ENCODE measurements around the gene DOLPP1. TPM values are rescaled to one million over a fixed set of nuclear protein-coding genes. Genes with fewer than 3 reads are reported as not detected.

The DOLPP1 gene
- total RNA-seq, 1 experiment from 2014 or later, result 32.7 TPM

- ChIA-PET POLR2A (interaction anchor here (1.0 kb wide), 1 partner anchor 43 kb away, joined by 5 read pairs; the partner anchor contains the start of gene IER5L), CTCF (interaction anchor here (6.0 to 9.5 kb wide), 2 partner anchors 6 to 32 kb away, joined by 142 to 345 read pairs; no protein-coding TSS in a partner anchor)
- Mint-ChIP-seq H3K9me3 (0 out of 2 replicates have a peak, but pooled peaks cover 4% of the 10 kb centered on the region), H3K4me1 (peaks cover 30% of the 10 kb centered on the region), H3K27me3 (ENCODE audit: low read depth) (no peaks in the 10 kb centered on the region), H3K27ac (no peak overlapping the region), H3K4me3 (no peak overlapping the region), H3K36me3 (peaks cover 45% of the 10 kb centered on the region)
- ATAC-seq (no peak), DNase-seq (ENCODE audit: low spot score) (no peak)
- TF ChIP-seq NFYB (CRISPR knock-in tag; conservative IDR thresholded peaks at IDR 0.05; ENCODE audit: low read depth), result no peak
- no peak for TF ChIP-seq ZNF416 (CRISPR knock-in tag; IDR thresholded peaks at IDR 0.05)
- no peak for TF ChIP-seq TP53 (CRISPR knock-in tag; IDR thresholded peaks at IDR 0.05)
- TF ChIP-seq E2F4 (CRISPR knock-in tag; IDR thresholded peaks at IDR 0.05; ENCODE audit: borderline replicate concordance, low read depth), result no peak
- TF ChIP-seq ZNF671 (CRISPR knock-in tag; IDR thresholded peaks at IDR 0.05), result no peak
- no peak for TF ChIP-seq ZBTB43 (CRISPR knock-in tag; IDR thresholded peaks at IDR 0.05)
- TF ChIP-seq SMAD4 (CRISPR knock-in tag; IDR thresholded peaks at IDR 0.05), result no peak
- TF ChIP-seq, protein P1, sequence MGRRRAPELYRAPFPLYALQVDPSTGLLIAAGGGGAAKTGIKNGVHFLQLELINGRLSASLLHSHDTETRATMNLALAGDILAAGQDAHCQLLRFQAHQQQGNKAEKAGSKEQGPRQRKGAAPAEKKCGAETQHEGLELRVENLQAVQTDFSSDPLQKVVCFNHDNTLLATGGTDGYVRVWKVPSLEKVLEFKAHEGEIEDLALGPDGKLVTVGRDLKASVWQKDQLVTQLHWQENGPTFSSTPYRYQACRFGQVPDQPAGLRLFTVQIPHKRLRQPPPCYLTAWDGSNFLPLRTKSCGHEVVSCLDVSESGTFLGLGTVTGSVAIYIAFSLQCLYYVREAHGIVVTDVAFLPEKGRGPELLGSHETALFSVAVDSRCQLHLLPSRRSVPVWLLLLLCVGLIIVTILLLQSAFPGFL (CRISPR knock-in tag; IDR thresholded peaks at IDR 0.05; ENCODE audit: borderline replicate concordance), result no peak
- TF ChIP-seq JAZF1 (CRISPR knock-in tag; IDR thresholded peaks at IDR 0.05), result no peak
- TF ChIP-seq, protein P2, sequence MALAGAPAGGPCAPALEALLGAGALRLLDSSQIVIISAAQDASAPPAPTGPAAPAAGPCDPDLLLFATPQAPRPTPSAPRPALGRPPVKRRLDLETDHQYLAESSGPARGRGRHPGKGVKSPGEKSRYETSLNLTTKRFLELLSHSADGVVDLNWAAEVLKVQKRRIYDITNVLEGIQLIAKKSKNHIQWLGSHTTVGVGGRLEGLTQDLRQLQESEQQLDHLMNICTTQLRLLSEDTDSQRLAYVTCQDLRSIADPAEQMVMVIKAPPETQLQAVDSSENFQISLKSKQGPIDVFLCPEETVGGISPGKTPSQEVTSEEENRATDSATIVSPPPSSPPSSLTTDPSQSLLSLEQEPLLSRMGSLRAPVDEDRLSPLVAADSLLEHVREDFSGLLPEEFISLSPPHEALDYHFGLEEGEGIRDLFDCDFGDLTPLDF (CRISPR knock-in tag; IDR thresholded peaks at IDR 0.05), result no peak
- TF ChIP-seq, protein P3, sequence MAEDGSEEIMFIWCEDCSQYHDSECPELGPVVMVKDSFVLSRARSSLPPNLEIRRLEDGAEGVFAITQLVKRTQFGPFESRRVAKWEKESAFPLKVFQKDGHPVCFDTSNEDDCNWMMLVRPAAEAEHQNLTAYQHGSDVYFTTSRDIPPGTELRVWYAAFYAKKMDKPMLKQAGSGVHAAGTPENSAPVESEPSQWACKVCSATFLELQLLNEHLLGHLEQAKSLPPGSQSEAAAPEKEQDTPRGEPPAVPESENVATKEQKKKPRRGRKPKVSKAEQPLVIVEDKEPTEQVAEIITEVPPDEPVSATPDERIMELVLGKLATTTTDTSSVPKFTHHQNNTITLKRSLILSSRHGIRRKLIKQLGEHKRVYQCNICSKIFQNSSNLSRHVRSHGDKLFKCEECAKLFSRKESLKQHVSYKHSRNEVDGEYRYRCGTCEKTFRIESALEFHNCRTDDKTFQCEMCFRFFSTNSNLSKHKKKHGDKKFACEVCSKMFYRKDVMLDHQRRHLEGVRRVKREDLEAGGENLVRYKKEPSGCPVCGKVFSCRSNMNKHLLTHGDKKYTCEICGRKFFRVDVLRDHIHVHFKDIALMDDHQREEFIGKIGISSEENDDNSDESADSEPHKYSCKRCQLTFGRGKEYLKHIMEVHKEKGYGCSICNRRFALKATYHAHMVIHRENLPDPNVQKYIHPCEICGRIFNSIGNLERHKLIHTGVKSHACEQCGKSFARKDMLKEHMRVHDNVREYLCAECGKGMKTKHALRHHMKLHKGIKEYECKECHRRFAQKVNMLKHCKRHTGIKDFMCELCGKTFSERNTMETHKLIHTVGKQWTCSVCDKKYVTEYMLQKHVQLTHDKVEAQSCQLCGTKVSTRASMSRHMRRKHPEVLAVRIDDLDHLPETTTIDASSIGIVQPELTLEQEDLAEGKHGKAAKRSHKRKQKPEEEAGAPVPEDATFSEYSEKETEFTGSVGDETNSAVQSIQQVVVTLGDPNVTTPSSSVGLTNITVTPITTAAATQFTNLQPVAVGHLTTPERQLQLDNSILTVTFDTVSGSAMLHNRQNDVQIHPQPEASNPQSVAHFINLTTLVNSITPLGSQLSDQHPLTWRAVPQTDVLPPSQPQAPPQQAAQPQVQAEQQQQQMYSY (CRISPR knock-in tag; IDR thresholded peaks at IDR 0.05), result no peak
- TF ChIP-seq, protein P4, sequence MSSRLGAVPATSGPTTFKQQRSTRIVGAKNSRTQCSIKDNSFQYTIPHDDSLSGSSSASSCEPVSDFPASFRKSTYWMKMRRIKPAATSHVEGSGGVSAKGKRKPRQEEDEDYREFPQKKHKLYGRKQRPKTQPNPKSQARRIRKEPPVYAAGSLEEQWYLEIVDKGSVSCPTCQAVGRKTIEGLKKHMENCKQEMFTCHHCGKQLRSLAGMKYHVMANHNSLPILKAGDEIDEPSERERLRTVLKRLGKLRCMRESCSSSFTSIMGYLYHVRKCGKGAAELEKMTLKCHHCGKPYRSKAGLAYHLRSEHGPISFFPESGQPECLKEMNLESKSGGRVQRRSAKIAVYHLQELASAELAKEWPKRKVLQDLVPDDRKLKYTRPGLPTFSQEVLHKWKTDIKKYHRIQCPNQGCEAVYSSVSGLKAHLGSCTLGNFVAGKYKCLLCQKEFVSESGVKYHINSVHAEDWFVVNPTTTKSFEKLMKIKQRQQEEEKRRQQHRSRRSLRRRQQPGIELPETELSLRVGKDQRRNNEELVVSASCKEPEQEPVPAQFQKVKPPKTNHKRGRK (CRISPR knock-in tag; IDR thresholded peaks at IDR 0.05; ENCODE audit: borderline replicate concordance), result no peak
- no peak for TF ChIP-seq IRF1 (CRISPR knock-in tag; IDR thresholded peaks at IDR 0.05)
- TF ChIP-seq CBFB (CRISPR knock-in tag; IDR thresholded peaks at IDR 0.05; ENCODE audit: low read depth), result no peak
Measured at GRCh38 chr9:129135476-129135875, 54.6 kb downstream of the DOLPP1 start.

Data from WTC11 (cell line).